AG10803 (cell line): Measurements from ENCODE around the gene HARS1.
"Not testable (repeated sequence)": the region's sequence is repeated elsewhere in the genome, so short reads cannot be mapped to it uniquely, and the experiment has no call there.

Experiments used
- DNase-seq: peaks from one replicate; pipeline ENCODE4 v3.0.0; 2010; ENCODE audit warnings: low read depth
- H3K4me3 ChIP-seq: 2 replicates; pipeline ENCODE4 v1.5.1; 2011; ENCODE audit warnings: mild to moderate bottlenecking, low read length, control low read depth
- CTCF ChIP-seq: conservative IDR thresholded peaks from 2 replicates; pipeline ENCODE4 v1.5.1; 2011; ENCODE audit warnings: mild to moderate bottlenecking, low read length, control low read depth, inconsistent platforms

The HARS1 gene

GRCh38 chr5:140631036-140631417, 60.1 kb downstream of the HARS1 start:
- TF ChIP-seq CTCF, result no peak
- no peak for DNase-seq
- no peak overlapping the region for H3K4me3 ChIP-seq

GRCh38 chr5:140630292-140631035, 60.7 kb downstream of the HARS1 start:
- DNase-seq, result peak; percentile 24

GRCh38 chr5:140628711-140629110, 62.5 kb downstream of the HARS1 start:
- TF ChIP-seq CTCF, result no peak
- DNase-seq, result no peak
- H3K4me3 ChIP-seq, result no peak overlapping the region

More at GRCh38 chr5:140630292-140631035, 60.7 kb downstream of the HARS1 start:
- no peak for TF ChIP-seq CTCF
- H3K4me3 ChIP-seq, result no peak overlapping the region

GRCh38 chr5:140627972-140628371, 63.2 kb downstream of the HARS1 start:
- no peak for DNase-seq
- no peak for TF ChIP-seq CTCF
- no peak overlapping the region for H3K4me3 ChIP-seq

GRCh38 chr5:140624886-140625285, 66.3 kb downstream of the HARS1 start:
- DNase-seq, H3K4me3 ChIP-seq: not testable (repeated sequence)
